ENCODE results near the gene PRRC2B.

DNA sequence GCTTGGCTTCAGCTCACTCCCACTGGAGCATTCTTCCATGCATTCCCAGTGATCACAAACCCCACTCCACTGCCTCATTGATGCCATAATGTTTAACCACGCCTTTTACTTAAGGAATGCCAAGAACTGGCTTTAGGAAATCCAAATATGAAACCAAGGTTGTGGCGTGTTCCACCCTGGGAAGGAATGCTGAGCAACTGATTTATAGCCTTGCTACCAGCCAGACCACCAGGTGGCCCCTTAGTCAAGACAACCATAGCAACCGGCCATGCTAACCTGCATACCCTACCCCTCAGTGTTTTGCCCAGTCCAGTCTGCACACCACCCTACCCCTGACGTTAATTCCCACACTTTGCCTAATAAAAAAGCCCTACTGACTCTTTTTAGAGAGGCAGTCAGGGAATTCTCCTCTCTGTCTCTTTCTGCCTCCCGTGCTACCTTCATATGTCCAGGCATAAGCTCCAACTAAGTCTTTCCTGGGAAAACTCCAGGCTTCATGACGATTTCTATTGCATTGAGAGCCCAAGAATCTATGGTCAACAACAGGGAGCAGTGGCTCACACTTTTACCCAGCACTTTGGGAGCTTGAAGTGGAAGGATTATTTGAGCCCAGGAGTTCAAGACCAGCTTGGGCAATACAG is 27.0 kb upstream of the PRRC2B start:
- TF ChIP-seq, protein P1, sequence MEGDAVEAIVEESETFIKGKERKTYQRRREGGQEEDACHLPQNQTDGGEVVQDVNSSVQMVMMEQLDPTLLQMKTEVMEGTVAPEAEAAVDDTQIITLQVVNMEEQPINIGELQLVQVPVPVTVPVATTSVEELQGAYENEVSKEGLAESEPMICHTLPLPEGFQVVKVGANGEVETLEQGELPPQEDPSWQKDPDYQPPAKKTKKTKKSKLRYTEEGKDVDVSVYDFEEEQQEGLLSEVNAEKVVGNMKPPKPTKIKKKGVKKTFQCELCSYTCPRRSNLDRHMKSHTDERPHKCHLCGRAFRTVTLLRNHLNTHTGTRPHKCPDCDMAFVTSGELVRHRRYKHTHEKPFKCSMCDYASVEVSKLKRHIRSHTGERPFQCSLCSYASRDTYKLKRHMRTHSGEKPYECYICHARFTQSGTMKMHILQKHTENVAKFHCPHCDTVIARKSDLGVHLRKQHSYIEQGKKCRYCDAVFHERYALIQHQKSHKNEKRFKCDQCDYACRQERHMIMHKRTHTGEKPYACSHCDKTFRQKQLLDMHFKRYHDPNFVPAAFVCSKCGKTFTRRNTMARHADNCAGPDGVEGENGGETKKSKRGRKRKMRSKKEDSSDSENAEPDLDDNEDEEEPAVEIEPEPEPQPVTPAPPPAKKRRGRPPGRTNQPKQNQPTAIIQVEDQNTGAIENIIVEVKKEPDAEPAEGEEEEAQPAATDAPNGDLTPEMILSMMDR (IDR thresholded peaks at IDR 0.05) = no peak
- TF ChIP-seq POLR2A (IDR thresholded peaks at IDR 0.05) (no peak), EP300 (IDR thresholded peaks at IDR 0.05) (no peak), POLR2AphosphoS5 (IDR thresholded peaks at IDR 0.05) (no peak)
